GM19372 (cell line): ENCODE measurements around the gene FAM181A.
A peak's percentile ranks its signal among the peaks of the same experiment; 100 is the strongest.

Source experiments
- ATAC-seq: cut with Tn5 transposase; IDR thresholded peaks from one replicate; pipeline ENCODE4 v1.9.1; 2021; ENCODE audit warnings: mild to moderate bottlenecking, low read depth, moderate library complexity; ENCODE audit not compliant: unreplicated experiment

FAM181A gene

GRCh38 chr14:93946541-93947090 is 19.5 kb downstream of the FAM181A start:
- ATAC-seq = no peak

DNA sequence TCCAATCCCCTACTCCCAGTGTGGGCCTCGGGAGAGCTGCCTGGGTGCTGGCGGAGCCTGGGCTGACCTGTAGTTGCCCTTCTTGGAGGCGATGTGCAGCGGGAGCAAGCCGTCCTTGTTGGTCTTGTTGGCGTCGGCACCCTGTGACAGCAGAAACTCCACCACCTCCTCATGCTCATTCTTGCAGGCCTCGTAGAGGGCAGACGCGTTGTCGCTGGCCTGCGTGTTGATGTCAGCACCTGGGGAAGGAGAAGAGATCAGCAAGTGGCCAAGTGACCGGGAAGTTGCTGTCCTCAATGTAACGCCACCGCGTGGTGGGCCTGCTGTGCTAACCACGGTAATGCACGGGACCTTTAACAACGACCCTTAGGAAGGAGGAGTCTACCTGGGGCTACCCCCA is 20.1 kb downstream of the FAM181A start:
- no peak for ATAC-seq

DNA sequence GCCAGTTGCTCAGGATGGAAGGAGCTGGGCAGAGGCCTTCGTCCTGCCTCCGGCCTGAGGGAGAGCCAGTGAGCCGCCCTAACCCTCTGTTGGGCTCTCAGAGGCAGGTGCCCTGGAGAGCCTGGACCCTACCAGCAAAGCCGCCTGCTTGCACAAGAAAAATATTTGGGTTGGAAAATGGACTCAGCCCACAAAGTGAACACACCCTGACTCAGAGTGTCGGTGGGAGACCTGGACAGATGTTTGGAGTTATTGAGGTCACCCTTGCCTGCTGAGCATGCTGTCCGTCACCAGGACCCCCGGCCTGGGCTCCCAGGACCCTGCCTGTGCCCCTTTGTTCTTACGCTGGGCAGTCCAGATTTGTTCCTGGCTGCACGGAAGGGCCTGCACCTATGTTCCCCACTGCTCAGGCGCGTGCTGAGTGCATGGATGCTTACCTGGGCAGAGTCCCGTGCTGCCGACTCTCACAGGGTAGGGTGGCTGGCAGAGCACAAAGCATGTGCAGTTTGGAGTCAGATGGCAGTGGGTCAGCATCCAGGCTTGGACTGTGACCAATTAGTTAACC is 22.4 kb downstream of the FAM181A start:
- no peak for ATAC-seq

- no peak for ATAC-seq
Observed at GRCh38 chr14:93950948-93951634, 23.9 kb downstream of the FAM181A start.

- no peak for ATAC-seq
Observed at GRCh38 chr14:93951635-93952540, 24.7 kb downstream of the FAM181A start.

GRCh38 chr14:93952829-93953228 is 25.7 kb downstream of the FAM181A start:
- no peak for ATAC-seq

GRCh38 chr14:93953263-93953662 is 26.1 kb downstream of the FAM181A start:
- no peak for ATAC-seq

GRCh38 chr14:93953739-93954515 is 26.8 kb downstream of the FAM181A start:
- ATAC-seq = no peak

GRCh38 chr14:93954516-93954830 is 27.3 kb downstream of the FAM181A start:
- ATAC-seq = no peak

DNA sequence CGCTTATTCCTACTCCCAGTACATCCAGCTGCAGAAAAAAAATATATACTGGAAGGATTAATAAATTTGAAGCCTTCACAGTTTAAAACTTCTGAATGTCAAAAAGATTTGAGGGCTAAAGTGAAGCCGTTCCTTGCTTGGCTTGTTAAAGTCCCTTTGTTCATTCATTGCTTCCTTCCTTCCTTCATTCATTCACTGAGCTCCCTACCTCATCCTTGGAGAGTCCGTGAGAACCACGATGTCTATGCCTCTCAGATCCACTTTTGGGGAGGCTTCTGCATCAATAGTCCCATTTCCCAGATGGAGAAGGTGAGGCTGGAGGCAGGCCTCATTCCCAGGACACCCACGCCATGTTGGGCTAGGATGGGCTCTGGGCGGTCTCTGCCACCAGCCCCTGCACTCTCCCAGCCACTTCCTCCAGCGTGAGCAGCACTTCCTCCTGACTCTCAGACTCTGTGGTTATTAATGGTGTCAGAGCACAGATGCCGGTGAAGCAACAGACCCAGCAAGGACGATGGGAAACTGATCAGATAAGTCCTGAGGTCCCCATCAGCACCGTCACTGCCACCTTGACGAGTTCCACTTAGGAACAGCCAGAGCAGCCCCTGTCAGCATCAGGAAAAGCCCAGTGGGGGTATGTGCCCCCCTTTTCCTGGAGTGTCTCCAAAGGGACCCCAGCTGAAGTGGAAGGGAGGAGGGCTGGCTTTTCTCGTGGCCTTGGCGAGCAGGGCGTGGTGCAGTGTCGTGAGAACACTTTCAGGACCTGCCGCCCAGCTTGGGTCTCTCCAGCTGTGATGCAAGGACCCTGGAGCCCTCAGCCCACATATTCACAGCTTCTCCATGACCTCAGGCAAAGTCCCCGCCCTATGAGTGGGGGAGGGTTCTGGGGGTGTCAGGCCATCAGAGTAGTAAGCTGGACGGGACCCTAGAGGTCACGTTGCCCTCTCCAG is 28.0 kb downstream of the FAM181A start:
- ATAC-seq = peak; percentile 35

- ATAC-seq = no peak
Observed at GRCh38 chr14:93955850-93956481, 28.8 kb downstream of the FAM181A start.

DNA sequence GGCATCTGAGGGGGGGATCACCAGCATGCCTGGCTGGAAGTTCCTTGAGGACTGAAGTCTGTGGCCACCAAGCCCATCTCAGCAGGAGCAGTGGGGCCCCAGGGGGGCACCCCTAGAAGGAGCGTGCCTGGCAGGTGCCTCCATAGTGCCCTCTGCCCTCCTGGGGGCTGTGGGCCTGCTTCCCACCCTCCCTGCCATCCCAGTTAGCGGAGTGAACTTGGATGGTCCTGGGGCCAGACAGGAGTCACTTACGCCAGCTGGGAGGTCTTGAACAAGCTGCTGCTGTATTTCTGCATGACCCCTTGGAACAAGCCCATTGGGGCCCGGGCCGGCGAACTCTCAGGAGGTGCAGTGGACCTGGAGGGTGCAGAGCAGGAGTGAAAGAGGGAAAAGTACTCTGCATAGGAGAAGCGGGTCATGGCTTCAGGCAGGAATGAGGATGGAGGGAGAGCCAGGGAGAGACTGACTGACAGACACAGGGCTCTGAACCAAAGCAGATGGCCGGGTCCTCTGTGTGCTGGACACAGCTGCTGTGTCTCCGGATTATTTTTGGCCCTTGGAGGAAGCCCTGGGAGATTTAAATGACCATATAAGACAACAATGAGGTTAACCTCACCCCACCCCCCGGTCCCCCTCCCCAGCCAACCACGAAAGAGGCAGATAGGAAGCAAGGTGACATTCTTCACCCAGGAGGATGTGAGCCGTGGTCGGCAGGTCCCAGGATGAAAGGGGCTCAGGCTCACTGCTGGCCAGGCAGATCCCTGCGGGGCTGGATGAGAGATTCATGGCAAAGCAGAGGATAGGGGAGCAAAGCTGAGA is 29.6 kb downstream of the FAM181A start:
- no peak for ATAC-seq

DNA sequence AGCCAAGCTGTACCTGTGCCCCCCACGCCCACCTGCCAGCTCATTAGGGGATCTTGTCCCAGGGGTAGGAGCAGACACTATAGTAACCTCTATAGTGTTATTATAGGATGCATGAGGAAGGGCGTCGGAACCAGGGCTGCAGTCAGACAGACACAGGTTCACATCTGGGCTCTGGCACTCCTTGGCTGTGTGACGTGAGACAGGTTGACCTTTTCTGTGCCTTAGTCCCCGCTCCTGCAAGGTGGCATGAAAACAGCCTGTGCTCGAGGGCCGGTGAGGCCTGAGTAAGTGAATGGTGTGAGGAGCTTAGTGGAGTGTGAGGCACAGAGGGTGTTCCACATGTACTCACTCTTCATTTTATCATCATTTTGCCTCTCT is 30.2 kb downstream of the FAM181A start:
- no peak for ATAC-seq

DNA sequence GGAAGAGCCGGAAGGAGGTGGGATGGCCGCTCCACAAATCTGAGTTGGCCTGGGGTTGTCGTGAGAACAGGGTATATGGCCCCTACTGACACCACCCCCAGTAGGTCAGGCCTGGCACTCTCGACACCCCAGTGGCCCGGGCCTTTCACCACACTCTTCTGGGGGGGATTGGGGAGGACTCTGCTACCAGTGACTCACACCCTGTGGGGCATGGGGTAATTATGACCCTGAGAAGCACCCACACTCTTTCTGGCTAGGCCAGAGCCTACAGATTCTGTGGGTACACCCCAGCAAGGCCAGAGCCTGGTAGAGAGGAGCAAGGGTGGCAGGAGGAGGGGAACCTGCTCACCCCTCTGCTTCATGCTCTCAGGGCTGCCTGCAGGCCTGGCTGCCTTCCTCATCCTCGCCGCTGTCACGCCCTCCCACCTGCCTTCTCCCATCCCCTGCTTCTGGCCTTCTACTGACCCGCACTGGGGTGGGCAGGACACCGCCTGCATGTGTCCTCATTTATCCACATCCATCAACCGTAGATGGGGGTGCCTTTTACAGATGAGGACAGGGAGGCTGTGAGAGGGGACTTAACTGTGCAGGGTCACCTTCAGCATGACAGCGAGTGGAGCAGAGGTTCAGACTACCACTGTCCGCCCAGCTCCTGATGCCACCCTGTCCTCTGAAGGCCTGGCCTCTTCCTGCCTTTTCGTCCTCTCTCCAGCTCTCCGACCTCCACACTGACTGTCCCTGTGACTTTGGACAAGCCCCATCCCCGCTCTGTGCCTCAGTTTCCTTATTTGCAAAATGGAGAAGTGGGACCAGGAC is 30.8 kb downstream of the FAM181A start:
- no peak for ATAC-seq

DNA sequence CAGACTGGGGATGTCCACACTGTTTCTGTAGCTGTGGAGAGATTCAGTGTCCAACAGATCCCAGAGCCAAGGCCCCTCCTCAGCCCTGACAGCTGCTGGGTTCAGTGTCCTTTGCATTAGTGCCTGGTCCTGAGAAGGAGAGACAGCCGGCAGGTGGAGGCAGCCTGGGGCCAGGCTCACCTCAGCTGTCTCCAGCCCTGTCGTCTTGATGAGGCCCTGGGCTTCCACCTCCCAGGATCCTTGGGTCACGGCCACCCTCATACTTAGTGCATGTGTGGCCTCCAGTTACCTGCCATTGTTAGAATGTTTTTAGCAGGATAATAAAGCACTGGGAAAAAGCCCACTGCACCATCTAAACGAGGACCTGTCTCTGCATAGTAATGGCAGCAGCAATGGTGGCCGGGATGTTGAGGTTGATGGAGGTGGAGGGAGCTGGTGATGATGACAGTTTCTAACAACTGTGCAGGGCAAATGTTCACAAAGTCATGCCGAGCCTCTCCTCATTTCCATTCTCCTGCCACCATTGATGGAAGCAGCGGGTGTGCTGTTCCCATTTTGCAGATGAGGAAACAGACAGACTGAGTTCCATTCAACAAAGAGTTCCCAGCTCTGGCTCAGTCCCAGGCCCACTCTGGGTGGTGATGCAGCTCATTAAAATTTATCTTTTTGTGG is 31.6 kb downstream of the FAM181A start:
- no peak for ATAC-seq

- peak; percentile 59 for ATAC-seq
Observed at GRCh38 chr14:93959239-93960107, 32.3 kb downstream of the FAM181A start.
